Chondrocyte (in vitro differentiated cells): ENCODE measurements around the gene PPDPF. TPM values are rescaled to one million over a fixed set of nuclear protein-coding genes. Genes with fewer than 3 reads are reported as not detected.

Experiments
- DNase-seq: peaks from one replicate; pipeline ENCODE4 v3.0.0; 2021; ENCODE audit warnings: mixed read lengths, low spot score
- H3K27ac Mint-ChIP-seq: one replicate; pipeline ENCODE4 v1.8.0; 2021; ENCODE audit warnings: mild to moderate bottlenecking, moderate library complexity, mixed read lengths; ENCODE audit not compliant: unreplicated experiment
- H3K27me3 Mint-ChIP-seq: 2 replicates; pipeline ENCODE4 v1.8.0; 2021; ENCODE audit warnings: low read depth, mixed read lengths
- H3K36me3 Mint-ChIP-seq: 2 replicates; pipeline ENCODE4 v1.8.0; 2021; ENCODE audit warnings: low read depth, mixed read lengths
- H3K4me1 Mint-ChIP-seq: 2 replicates; pipeline ENCODE4 v1.8.0; 2021; ENCODE audit warnings: low read depth, mild to moderate bottlenecking, mixed read lengths
- H3K4me3 Mint-ChIP-seq: one replicate; pipeline ENCODE4 v1.8.0; 2021; ENCODE audit warnings: mild to moderate bottlenecking, moderate library complexity, mixed read lengths; ENCODE audit not compliant: unreplicated experiment
- H3K9me3 Mint-ChIP-seq: 2 replicates; pipeline ENCODE4 v1.8.0; 2021; ENCODE audit warnings: low read depth, mixed read lengths
- total RNA-seq: library from RNA; stranded (reverse); gene quantifications from 3 replicates; pipeline ENCODE4 v1.2.1, GENCODE V29; 2021
- TF ChIP-seq, protein P1 (sequence below): fragments of 200-600 bp; sonication (generic); IDR thresholded peaks from 2 replicates; pipeline ENCODE4 v1.5.0; 2021; ENCODE audit warnings: antibody characterized with exemption, mild to moderate bottlenecking, moderate library complexity

The PPDPF gene
- total RNA-seq, 1 donor from 2014 or later, result 261 TPM

GRCh38 chr20:63532449-63532971, 11.9 kb downstream of the PPDPF start:
- H3K9me3 Mint-ChIP-seq, result no peaks in the 10 kb centered on the region

DNA sequence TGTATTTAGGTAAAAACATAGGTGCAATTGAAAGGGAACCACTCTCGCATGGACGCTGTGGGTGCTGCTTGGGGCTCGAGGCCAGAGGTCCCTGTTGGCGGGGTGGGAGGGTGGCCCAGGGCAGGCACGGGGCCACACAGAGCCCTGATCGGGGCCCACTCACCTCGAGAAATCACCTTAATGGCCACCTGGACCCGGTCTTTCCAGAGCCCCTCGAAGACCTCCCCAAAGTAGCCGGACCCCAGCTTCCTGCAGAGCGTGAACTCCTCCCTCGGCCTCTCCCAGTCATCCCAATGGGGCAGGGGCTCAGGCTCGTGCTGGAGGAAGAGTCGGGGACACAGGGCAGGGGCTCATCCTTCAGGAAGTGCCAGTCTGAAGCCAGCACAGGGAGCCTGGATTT, 12.8 kb downstream of the PPDPF start:
- DNase-seq, result no peak
- no peak overlapping the region for H3K27ac Mint-ChIP-seq
- H3K4me1 Mint-ChIP-seq, result peaks cover 10% of the 10 kb centered on the region
- H3K9me3 Mint-ChIP-seq, result no peaks in the 10 kb centered on the region
- TF ChIP-seq, protein P1, sequence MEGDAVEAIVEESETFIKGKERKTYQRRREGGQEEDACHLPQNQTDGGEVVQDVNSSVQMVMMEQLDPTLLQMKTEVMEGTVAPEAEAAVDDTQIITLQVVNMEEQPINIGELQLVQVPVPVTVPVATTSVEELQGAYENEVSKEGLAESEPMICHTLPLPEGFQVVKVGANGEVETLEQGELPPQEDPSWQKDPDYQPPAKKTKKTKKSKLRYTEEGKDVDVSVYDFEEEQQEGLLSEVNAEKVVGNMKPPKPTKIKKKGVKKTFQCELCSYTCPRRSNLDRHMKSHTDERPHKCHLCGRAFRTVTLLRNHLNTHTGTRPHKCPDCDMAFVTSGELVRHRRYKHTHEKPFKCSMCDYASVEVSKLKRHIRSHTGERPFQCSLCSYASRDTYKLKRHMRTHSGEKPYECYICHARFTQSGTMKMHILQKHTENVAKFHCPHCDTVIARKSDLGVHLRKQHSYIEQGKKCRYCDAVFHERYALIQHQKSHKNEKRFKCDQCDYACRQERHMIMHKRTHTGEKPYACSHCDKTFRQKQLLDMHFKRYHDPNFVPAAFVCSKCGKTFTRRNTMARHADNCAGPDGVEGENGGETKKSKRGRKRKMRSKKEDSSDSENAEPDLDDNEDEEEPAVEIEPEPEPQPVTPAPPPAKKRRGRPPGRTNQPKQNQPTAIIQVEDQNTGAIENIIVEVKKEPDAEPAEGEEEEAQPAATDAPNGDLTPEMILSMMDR, result no peak
- H3K27me3 Mint-ChIP-seq, result no peaks in the 10 kb centered on the region
- no peaks in the 10 kb centered on the region for H3K36me3 Mint-ChIP-seq
- H3K4me3 Mint-ChIP-seq, result no peak overlapping the region

More at GRCh38 chr20:63532449-63532971, 11.9 kb downstream of the PPDPF start:
- Mint-ChIP-seq H3K4me3 (no peak overlapping the region), H3K4me1 (peaks cover 5% of the 10 kb centered on the region), H3K27me3 (no peaks in the 10 kb centered on the region), H3K27ac (no peak overlapping the region), H3K36me3 (no peaks in the 10 kb centered on the region)
- TF ChIP-seq, protein P1, result no peak
- DNase-seq, result no peak

GRCh38 chr20:63533871-63534393, 13.4 kb downstream of the PPDPF start:
- Mint-ChIP-seq H3K27ac (no peak overlapping the region), H3K4me1 (peaks cover 10% of the 10 kb centered on the region), H3K4me3 (no peak overlapping the region), H3K9me3 (no peaks in the 10 kb centered on the region), H3K36me3 (no peaks in the 10 kb centered on the region), H3K27me3 (no peaks in the 10 kb centered on the region)
- DNase-seq, result no peak
- TF ChIP-seq, protein P1, result no peak

DNA sequence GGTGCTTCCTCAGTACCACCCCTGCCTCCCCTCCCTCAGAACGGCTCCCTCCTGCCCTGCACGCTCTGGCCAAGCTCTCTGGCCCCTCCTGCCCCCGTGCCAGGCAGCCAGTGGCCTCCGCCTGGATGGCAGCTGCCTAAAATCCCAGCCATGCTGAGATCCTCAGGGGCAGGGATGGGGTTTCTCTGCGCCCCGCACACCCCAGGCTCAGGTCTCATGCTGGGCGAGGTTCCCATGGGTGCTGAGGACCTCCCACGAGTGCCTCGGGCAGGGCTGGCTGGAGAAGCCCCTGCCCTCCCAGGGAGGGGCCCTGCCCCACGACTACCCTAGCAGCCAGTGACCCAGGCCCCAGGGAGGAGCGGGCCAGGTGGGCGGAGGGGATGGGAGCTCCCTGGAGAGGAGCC, 13.9 kb downstream of the PPDPF start:
- DNase-seq, result no peak
- Mint-ChIP-seq H3K27ac (no peak overlapping the region), H3K4me3 (no peak overlapping the region), H3K4me1 (peaks cover 10% of the 10 kb centered on the region), H3K9me3 (no peaks in the 10 kb centered on the region), H3K27me3 (no peaks in the 10 kb centered on the region), H3K36me3 (no peaks in the 10 kb centered on the region)
- TF ChIP-seq, protein P1, result no peak

- no peak for DNase-seq
- no peaks in the 10 kb centered on the region for H3K36me3 Mint-ChIP-seq
- H3K27ac Mint-ChIP-seq, result no peak overlapping the region
- no peak overlapping the region for H3K4me3 Mint-ChIP-seq
- TF ChIP-seq, protein P1, result no peak
- H3K4me1 Mint-ChIP-seq, result peaks cover 10% of the 10 kb centered on the region
- H3K27me3 Mint-ChIP-seq, result no peaks in the 10 kb centered on the region
- H3K9me3 Mint-ChIP-seq, result no peaks in the 10 kb centered on the region
These were observed 14.5 kb downstream of the PPDPF start for GRCh38 chr20:63534831-63535651.
